PC-9 (cell line): ENCODE data around the gene SYNJ2. TPM values are rescaled to one million over a fixed set of nuclear protein-coding genes. Genes with fewer than 3 reads are reported as not detected.

Experiments used
- BruUV-seq: library from RNA; stranded (reverse); fragments of 400-500 nt; replicated peaks from 2 replicates; lab custom pipeline; 2021; lab: Mats Ljungman, UMichigan
- CTCF ChIA-PET: fragments of 300-600 bp; sonication (Branson Sonifier 250); formaldehyde crosslinking; loops from one replicate; lab custom pipeline; 2022; ENCODE audit warnings: antibody characterized with exemption; lab: Charles Lee
- POLR2A ChIA-PET: fragments of 300-600 bp; sonication (Branson Sonifier 250); formaldehyde crosslinking; loops from one replicate; lab custom pipeline; 2022; ENCODE audit warnings: antibody characterized with exemption; ENCODE audit not compliant: unreplicated experiment; lab: Charles Lee
- DNase-seq, 2 experiments: peaks; one replicate each; pipeline versions ENCODE4 v3.0.0 to v3.0.0-alpha.2; 2015 to 2022; ENCODE audit warnings: mixed read lengths in 1 of 2
- H2AFZ ChIP-seq: fragments of 200-600 bp; sonication (generic); 2 replicates; pipeline ENCODE4 v1.8.1; 2017; ENCODE audit warnings: antibody characterized with exemption
- H3F3A ChIP-seq: fragments of 200-600 bp; sonication (generic); 2 replicates; pipeline ENCODE4 v1.8.1; 2017; ENCODE audit warnings: antibody characterized with exemption, mild to moderate bottlenecking, low read depth; ENCODE audit not compliant: insufficient read depth
- H3K27ac ChIP-seq: fragments of 200-600 bp; sonication (generic); 2 replicates; pipeline ENCODE4 v1.6.1; 2016; ENCODE audit warnings: mixed run types
- H3K27me3 ChIP-seq: fragments of 200-600 bp; sonication (generic); 2 replicates; pipeline ENCODE4 v1.6.1; 2016; ENCODE audit warnings: low read depth, mixed run types; ENCODE audit not compliant: insufficient read depth
- H3K36me3 ChIP-seq: fragments of 200-600 bp; sonication (generic); 2 replicates; pipeline ENCODE4 v1.6.1; 2016; ENCODE audit warnings: low read depth, mixed run types
- H3K4me1 ChIP-seq: fragments of 200-600 bp; sonication (generic); replicated peaks from 2 replicates; pipeline ENCODE4 v1.6.1; 2016; ENCODE audit warnings: mixed run types; ENCODE audit not compliant: insufficient read depth
- H3K4me2 ChIP-seq: fragments of 200-600 bp; sonication (generic); 2 replicates; pipeline ENCODE4 v1.6.1; 2017; ENCODE audit warnings: mixed run types
- H3K4me3 ChIP-seq: fragments of 200-600 bp; sonication (generic); 2 replicates; pipeline ENCODE4 v1.6.1; 2016; ENCODE audit warnings: mixed run types
- H3K79me2 ChIP-seq: fragments of 200-600 bp; sonication (generic); 2 replicates; pipeline ENCODE4 v1.6.1; 2017; ENCODE audit warnings: low read depth, mixed run types
- H3K9me2 ChIP-seq: fragments of 200-600 bp; sonication (generic); 2 replicates; pipeline ENCODE4 v1.8.1; 2017; ENCODE audit warnings: mild to moderate bottlenecking; ENCODE audit not compliant: insufficient read depth
- H3K9me3 ChIP-seq: fragments of 200-600 bp; sonication (generic); 2 replicates; pipeline ENCODE4 v1.8.1; 2016; ENCODE audit warnings: low read depth; ENCODE audit not compliant: insufficient read depth
- H4K20me1 ChIP-seq: fragments of 200-600 bp; sonication (generic); 2 replicates; pipeline ENCODE4 v1.8.1; 2017; ENCODE audit not compliant: insufficient read depth
- CTCF ChIP-seq: fragments of 200-600 bp; sonication (generic); conservative IDR thresholded peaks from 2 replicates; pipeline ENCODE4 v1.6.1; 2017; ENCODE audit warnings: mixed run types, antibody characterized with exemption, mild to moderate bottlenecking, moderate library complexity
- EZH2 ChIP-seq: fragments of 200-600 bp; sonication (generic); IDR thresholded peaks from 2 replicates; pipeline ENCODE4 v1.8.0; 2017; ENCODE audit warnings: antibody characterized with exemption, low read depth
- intact Hi-C: fragments of 100-400 bp; cut with micrococcal nuclease; formaldehyde crosslinking; loops from one replicate; pipeline ENCODE4 v1.10.0; 2022; ENCODE audit not compliant: unreplicated experiment
- total RNA-seq: library from RNA; stranded (reverse); gene quantifications from 2 replicates; pipeline ENCODE4 v1.2.3, GENCODE V29; 2021

Gene SYNJ2
- total RNA-seq, 1 experiment from 2014 or later = 30.3 TPM

DNA sequence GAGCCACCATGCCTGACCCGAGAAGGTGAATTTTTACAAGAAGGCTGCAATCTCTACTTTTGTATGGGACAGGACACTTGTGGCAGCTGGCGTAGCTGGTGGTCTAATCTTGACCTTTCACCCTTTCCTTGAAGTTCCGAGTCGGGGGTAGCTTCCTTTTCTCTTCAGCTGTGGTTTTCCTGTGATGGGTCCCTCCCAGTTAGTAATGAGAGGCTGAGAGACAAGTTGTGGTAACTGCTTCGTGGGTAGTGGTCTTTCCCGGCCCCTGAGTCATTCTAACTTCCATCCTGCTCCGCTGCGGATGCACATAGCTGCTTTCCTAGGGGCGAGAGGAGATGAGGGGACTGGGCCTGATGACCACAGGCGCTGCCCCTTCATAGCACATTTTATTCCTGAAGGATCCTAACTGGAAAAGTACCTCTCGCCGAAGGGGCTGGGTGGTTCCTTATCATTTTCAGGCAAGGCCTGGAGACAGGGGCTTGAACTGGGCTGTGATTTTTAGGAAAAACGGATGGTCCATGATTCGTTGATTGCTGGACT, 3.1 kb downstream of the SYNJ2 start:
- Histone ChIP-seq H3K9me3 (no peaks in the 10 kb centered on the region), H3K9me2 (no peaks in the 10 kb centered on the region), H3K4me3 (peak overlapping the region; percentile 86; the same call in 1 of the 2 replicates), H3K36me3 (no peaks in the 10 kb centered on the region), H3K4me2 (peak overlapping the region; percentile 93), H4K20me1 (peaks cover 8% of the 10 kb centered on the region; the same call in 1 of the 2 replicates), H3K4me1 (peaks cover 71% of the 10 kb centered on the region), H3K79me2 (peaks cover 72% of the 10 kb centered on the region), H3K27ac (peak overlapping the region; percentile 89), H3F3A (peaks cover 42% of the 10 kb centered on the region), H2AFZ (no peak overlapping the region), H3K27me3 (no peaks in the 10 kb centered on the region)
- TF ChIP-seq EZH2 = no peak
- TF ChIP-seq CTCF = no peak
- ChIA-PET POLR2A (no interaction called here), CTCF (no interaction called here)
- BruUV-seq = no TSS peak
- no peak for DNase-seq
- intact Hi-C loops = no loop called here

GRCh38 chr6:157985378-157986155, 3.9 kb downstream of the SYNJ2 start:
- ChIA-PET CTCF (no interaction called here), POLR2A (no interaction called here)
- peaks cover 37% of the 10 kb centered on the region for H3F3A ChIP-seq
- peaks cover 8% of the 10 kb centered on the region; the same call in 1 of the 2 replicates for H4K20me1 ChIP-seq
- peak overlapping the region; percentile 86 for H3K4me3 ChIP-seq
- no peaks in the 10 kb centered on the region for H3K36me3 ChIP-seq
- TF ChIP-seq EZH2 = no peak
- no peak for TF ChIP-seq CTCF
- intact Hi-C loops = loop anchor here (1.0 to 2.0 kb wide), 2 partner anchors 17 to 83 kb away; no protein-coding TSS in a partner anchor
- peak in 1 of 2 experiments; percentile 89 for DNase-seq
- H2AFZ ChIP-seq = peak overlapping the region; percentile 25; the same call in 1 of the 2 replicates
- H3K4me2 ChIP-seq = peak overlapping the region; percentile 93
- no peaks in the 10 kb centered on the region for H3K9me3 ChIP-seq
- H3K79me2 ChIP-seq = peaks cover 80% of the 10 kb centered on the region
- H3K9me2 ChIP-seq = no peaks in the 10 kb centered on the region
- no TSS peak for BruUV-seq
- H3K27me3 ChIP-seq = no peaks in the 10 kb centered on the region
- peak overlapping the region; percentile 89 for H3K27ac ChIP-seq
- peaks cover 76% of the 10 kb centered on the region for H3K4me1 ChIP-seq

DNA sequence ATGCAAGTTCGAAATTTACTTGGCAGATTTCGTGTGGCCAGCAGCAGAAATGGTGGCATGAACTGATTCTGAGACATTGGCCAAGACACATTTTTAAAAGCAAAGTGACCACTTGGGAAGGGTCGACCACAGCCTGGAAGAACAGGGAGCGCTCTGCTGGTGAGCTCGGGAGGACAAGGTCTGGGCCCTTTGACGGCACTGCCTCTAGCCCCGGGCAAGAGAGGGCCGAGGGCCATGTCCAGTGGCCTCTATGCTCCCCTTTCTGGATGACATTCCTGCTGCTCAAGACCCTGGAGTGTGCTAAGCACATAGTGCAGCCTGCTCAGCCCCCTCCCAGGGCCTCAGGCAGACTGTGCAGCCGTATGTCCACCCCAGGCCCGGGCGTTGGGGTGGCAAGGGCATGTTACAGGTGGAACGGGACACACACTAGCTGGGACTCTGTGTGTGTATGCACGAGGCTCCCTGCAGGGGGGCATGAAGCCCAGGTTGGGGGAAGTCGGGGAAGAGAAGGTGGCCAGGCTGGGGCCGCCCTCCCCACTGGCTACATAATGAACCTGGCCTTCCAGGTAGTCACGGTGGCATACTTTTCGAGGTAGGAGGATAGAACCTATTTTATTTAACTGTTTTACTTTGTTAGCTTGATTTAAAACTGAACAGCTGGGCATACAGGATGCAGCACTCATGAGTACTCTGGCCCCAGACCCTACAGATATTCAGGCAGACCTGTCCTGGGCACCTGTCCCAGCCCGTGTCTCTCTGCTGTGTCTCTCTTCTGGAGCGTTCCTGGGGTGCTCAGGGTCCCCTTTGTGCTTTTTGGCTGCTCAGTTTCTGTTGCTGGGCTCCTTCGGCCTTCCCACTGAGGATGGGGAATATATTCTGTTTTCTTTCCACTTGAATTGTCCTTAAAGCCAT, 6.4 kb downstream of the SYNJ2 start:
- H3K9me3 ChIP-seq = no peaks in the 10 kb centered on the region

More for the DNA sequence above, 6.4 kb downstream of the SYNJ2 start:
- no peak overlapping the region for H2AFZ ChIP-seq
- H3K4me1 ChIP-seq = peaks cover 74% of the 10 kb centered on the region
- no TSS peak for BruUV-seq
- H3K27me3 ChIP-seq = no peaks in the 10 kb centered on the region
- DNase-seq = no peak
- POLR2A ChIA-PET = no interaction called here
- H3F3A ChIP-seq = peaks cover 35% of the 10 kb centered on the region
- H3K27ac ChIP-seq = no peak overlapping the region
- peaks cover 93% of the 10 kb centered on the region for H3K79me2 ChIP-seq
- no peak for TF ChIP-seq EZH2
- no peak for TF ChIP-seq CTCF
- H4K20me1 ChIP-seq = peaks cover 19% of the 10 kb centered on the region
- no peaks in the 10 kb centered on the region for H3K9me2 ChIP-seq
- H3K4me3 ChIP-seq = no peak overlapping the region
- no peak overlapping the region for H3K4me2 ChIP-seq
- no peaks in the 10 kb centered on the region for H3K36me3 ChIP-seq
- intact Hi-C loops = loop anchor here (2.0 kb wide), 1 partner anchor 81 kb away; no protein-coding TSS in a partner anchor
- CTCF ChIA-PET = no interaction called here
